Endodermal cell (in vitro differentiated cells): ENCODE measurements around the gene SOS1. TPM values are rescaled to one million over a fixed set of nuclear protein-coding genes. Genes with fewer than 3 reads are reported as not detected.

Source experiments
- DNase-seq: peaks from one replicate; pipeline ENCODE4 v3.0.0-alpha.2; 2017
- H3K27ac ChIP-seq: 2 replicates; pipeline ENCODE4 v1.5.1; 2013; ENCODE audit warnings: mild to moderate bottlenecking, low read depth, low read length, moderate library complexity
- H3K27me3 ChIP-seq: 2 replicates; pipeline ENCODE4 v1.6.1; 2013; ENCODE audit warnings: mild to moderate bottlenecking, low read length, moderate library complexity; ENCODE audit not compliant: insufficient read depth, control insufficient read depth, poor library complexity, severe bottlenecking
- H3K36me3 ChIP-seq: 2 replicates; pipeline ENCODE4 v1.7.0; 2013; ENCODE audit warnings: mild to moderate bottlenecking, low read length, moderate library complexity; ENCODE audit not compliant: control insufficient read depth, insufficient read depth
- H3K4me1 ChIP-seq: one replicate; pipeline ENCODE4 v1.7.0; 2013; ENCODE audit warnings: low read length; ENCODE audit not compliant: control insufficient read depth, insufficient read depth
- H3K4me3 ChIP-seq: 2 replicates; pipeline ENCODE4 v1.5.1; 2013; ENCODE audit warnings: mild to moderate bottlenecking, low read length, moderate library complexity
- H3K9ac ChIP-seq: 2 replicates; pipeline ENCODE4 v1.6.1; 2013; ENCODE audit warnings: mild to moderate bottlenecking, low read length, moderate library complexity; ENCODE audit not compliant: poor library complexity, severe bottlenecking; ENCODE audit errors: extremely low read depth
- H3K9me3 ChIP-seq: 2 replicates; pipeline ENCODE4 v1.6.1; 2013; ENCODE audit warnings: mild to moderate bottlenecking, low read length, moderate library complexity; ENCODE audit not compliant: control insufficient read depth
- H3K27ac Mint-ChIP-seq: 2 replicates; pipeline ENCODE4 v1.8.0; 2020; ENCODE audit warnings: mixed read lengths
- H3K27me3 Mint-ChIP-seq: 2 replicates; pipeline ENCODE4 v1.8.0; 2021; ENCODE audit warnings: mild to moderate bottlenecking, mixed read lengths; ENCODE audit not compliant: insufficient read depth
- H3K36me3 Mint-ChIP-seq: 2 replicates; pipeline ENCODE4 v1.8.0; 2020; ENCODE audit warnings: low read depth, mixed read lengths
- H3K4me1 Mint-ChIP-seq: 2 replicates; pipeline ENCODE4 v1.8.0; 2020; ENCODE audit warnings: mixed read lengths
- H3K4me3 Mint-ChIP-seq: 2 replicates; pipeline ENCODE4 v1.8.0; 2020; ENCODE audit warnings: mild to moderate bottlenecking, moderate library complexity, mixed read lengths
- H3K9me3 Mint-ChIP-seq: 2 replicates; pipeline ENCODE4 v1.8.0; 2020; ENCODE audit warnings: mild to moderate bottlenecking, mixed read lengths
- WGBS, 2 experiments: methylation state at CpG; one replicate each; pipeline versions ENCODE4 v1.1.5 to v1.1.7; 2013; ENCODE audit warnings: missing lambda C conversion rate in 2 of 2, mixed read lengths in 1 of 2; ENCODE audit not compliant: insufficient coverage in 1 of 2, insufficient read length in 1 of 2; 5-methylcytosine and 5-hydroxymethylcytosine counted together
- total RNA-seq, 2 donors: library from RNA; stranded (reverse); fragmentation: NEBNext Ultra II Directional in 1 of 2; extraction: Animal tissue kit (Norgen Biotek cat#: 25700) in 1 of 2; gene quantifications; 2 replicates in 1 of 2; 3 replicates in 1 of 2; pipeline ENCODE4 v1.2.1, GENCODE V29; 2021
- TF ChIP-seq, protein P1 (sequence below): fragments of 200-600 bp; sonication (generic); conservative IDR thresholded peaks from 2 replicates; pipeline ENCODE4 v1.5.0; 2021; ENCODE audit warnings: antibody characterized with exemption, mild to moderate bottlenecking

SOS1 gene
- total RNA-seq, 2 donors from 2014 or later, result 34.0 to 39.0 TPM

DNA sequence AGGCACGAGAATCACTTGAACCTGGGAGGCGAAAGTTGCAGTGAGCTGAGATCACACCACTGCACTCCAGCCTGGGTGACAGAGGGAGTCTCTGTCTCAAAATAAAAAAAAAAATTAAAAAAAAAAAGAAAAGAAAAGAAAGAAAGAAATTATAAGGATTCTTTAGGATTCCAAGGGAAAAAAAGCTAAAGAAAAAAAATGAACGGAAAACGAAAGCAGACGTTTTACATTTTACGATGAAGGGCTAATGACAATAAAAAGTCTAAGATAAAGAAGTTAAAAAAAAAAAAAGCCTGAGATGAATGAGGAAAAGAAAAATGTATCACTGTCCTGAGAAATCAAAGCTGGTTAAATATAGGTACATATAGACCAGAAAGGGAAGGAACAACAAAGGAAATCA, 58.5 kb downstream of the SOS1 start:
- Mint-ChIP-seq H3K27me3 (no peaks in the 10 kb centered on the region), H3K4me3 (no peak overlapping the region), H3K36me3 (no peaks in the 10 kb centered on the region), H3K4me1 (no peaks in the 10 kb centered on the region), H3K9me3 (no peaks in the 10 kb centered on the region), H3K27ac (peak overlapping the region; percentile 61)
- TF ChIP-seq, protein P1, sequence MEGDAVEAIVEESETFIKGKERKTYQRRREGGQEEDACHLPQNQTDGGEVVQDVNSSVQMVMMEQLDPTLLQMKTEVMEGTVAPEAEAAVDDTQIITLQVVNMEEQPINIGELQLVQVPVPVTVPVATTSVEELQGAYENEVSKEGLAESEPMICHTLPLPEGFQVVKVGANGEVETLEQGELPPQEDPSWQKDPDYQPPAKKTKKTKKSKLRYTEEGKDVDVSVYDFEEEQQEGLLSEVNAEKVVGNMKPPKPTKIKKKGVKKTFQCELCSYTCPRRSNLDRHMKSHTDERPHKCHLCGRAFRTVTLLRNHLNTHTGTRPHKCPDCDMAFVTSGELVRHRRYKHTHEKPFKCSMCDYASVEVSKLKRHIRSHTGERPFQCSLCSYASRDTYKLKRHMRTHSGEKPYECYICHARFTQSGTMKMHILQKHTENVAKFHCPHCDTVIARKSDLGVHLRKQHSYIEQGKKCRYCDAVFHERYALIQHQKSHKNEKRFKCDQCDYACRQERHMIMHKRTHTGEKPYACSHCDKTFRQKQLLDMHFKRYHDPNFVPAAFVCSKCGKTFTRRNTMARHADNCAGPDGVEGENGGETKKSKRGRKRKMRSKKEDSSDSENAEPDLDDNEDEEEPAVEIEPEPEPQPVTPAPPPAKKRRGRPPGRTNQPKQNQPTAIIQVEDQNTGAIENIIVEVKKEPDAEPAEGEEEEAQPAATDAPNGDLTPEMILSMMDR, result no peak
- Histone ChIP-seq H3K9me3 (no peaks in the 10 kb centered on the region), H3K9ac (no peak overlapping the region), H3K27ac (no peak overlapping the region), H3K36me3 (peaks cover 24% of the 10 kb centered on the region), H3K4me1 (no peaks in the 10 kb centered on the region), H3K4me3 (no peak overlapping the region), H3K27me3 (no peaks in the 10 kb centered on the region)
- no peak for DNase-seq
- 92 to 96% methylated on average over 4 to 6 of the region's 6 CpGs for WGBS, 2 experiments

DNA sequence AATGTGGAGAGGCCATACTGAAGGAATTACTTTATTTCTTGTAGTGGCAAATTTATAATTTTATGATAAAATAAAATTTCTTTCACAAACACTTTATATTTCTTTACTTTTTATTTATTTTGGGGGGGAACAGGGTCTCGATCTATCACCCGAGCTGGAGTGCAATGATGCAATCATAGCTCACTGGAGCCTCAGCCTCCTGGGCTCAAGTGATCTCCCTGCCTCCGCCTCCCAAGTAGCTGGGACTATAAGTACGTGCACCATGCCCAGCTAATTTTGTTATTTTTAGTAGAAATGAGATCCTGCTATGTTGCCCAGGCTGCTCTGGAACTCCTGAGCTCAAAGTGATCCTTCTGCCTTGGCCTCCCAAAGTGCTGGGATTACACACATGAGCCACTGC, 59.6 kb downstream of the SOS1 start:
- H3K27ac Mint-ChIP-seq, result peak overlapping the region; percentile 80
- DNase-seq, result no peak
- H3K4me1 Mint-ChIP-seq, result no peaks in the 10 kb centered on the region
- no peaks in the 10 kb centered on the region for H3K9me3 ChIP-seq
- H3K36me3 ChIP-seq, result peaks cover 21% of the 10 kb centered on the region
- no peaks in the 10 kb centered on the region for H3K9me3 Mint-ChIP-seq
- no peaks in the 10 kb centered on the region for H3K27me3 ChIP-seq
- no peak overlapping the region for H3K9ac ChIP-seq
- TF ChIP-seq, protein P1, result no peak
- no peaks in the 10 kb centered on the region for H3K27me3 Mint-ChIP-seq
- no peak overlapping the region for H3K27ac ChIP-seq
- H3K4me1 ChIP-seq, result no peaks in the 10 kb centered on the region
- H3K4me3 Mint-ChIP-seq, result no peak overlapping the region
- H3K36me3 Mint-ChIP-seq, result no peaks in the 10 kb centered on the region
- WGBS, 2 experiments, result 85 to 91% methylated on average over 4 of the region's 4 CpGs
- H3K4me3 ChIP-seq, result no peak overlapping the region

DNA sequence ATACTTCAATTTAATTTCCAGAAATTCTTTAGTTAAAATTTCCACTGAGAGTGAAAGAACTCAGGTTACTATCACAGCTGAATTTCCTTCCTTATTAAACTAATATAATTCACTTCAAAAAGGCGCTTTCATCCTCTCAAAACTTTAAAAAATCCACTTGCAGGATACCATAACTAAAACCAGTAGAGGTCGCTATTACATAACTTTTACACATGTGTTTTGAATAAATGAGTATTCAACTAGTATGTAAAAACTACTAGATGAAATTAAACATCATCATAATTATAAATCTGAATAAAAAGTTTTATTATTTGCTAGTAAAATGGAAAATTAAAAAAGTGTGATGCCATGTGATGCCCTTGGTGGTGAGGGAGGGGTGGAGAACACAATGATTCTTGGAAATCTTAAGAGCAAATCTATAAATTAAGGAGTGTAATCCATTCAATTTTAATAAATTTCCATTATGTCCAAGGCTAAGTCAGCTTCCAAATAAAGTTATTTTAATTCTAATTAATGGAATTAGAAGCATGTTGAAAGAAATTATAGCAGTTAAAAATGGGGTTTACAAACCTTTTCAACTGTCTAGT, 61.4 kb downstream of the SOS1 start:
- Mint-ChIP-seq H3K27me3 (no peaks in the 10 kb centered on the region), H3K27ac (no peak overlapping the region), H3K4me1 (no peaks in the 10 kb centered on the region), H3K9me3 (no peaks in the 10 kb centered on the region), H3K4me3 (no peak overlapping the region), H3K36me3 (peaks cover 5% of the 10 kb centered on the region)
- Histone ChIP-seq H3K4me3 (no peak overlapping the region), H3K27me3 (no peaks in the 10 kb centered on the region), H3K9ac (no peak overlapping the region), H3K4me1 (no peaks in the 10 kb centered on the region), H3K9me3 (no peaks in the 10 kb centered on the region), H3K27ac (no peak overlapping the region), H3K36me3 (peaks cover 26% of the 10 kb centered on the region)
- DNase-seq, result no peak
- TF ChIP-seq, protein P1, result peak; percentile 89
- WGBS, 2 experiments, result 44% methylated on average over 2 of the region's 2 CpGs; no CpG with 5 or more reads in 1 of the 2 experiments
